GM12878 (cell line): ENCODE measurements around the gene UNC45A. TPM values are rescaled to one million over a fixed set of nuclear protein-coding genes. Genes with fewer than 3 reads are reported as not detected.

Experiments used
- HDAC6 ChIP-seq: fragments of 200-600 bp; sonication (generic); IDR thresholded peaks from one replicate; pipeline ENCODE4 v1.8.0; 2017; ENCODE audit warnings: antibody characterized with exemption; ENCODE audit not compliant: unreplicated experiment
- POLR2A ChIP-seq: IDR thresholded peaks from 2 replicates; pipeline ENCODE4 v1.6.1; 2011; ENCODE audit warnings: low read depth, mild to moderate bottlenecking, low read length
- REST ChIP-seq: IDR thresholded peaks from 2 replicates; pipeline ENCODE4 v1.6.1; 2012; ENCODE audit warnings: mild to moderate bottlenecking, low read depth, low read length
- polyA plus RNA-seq, 11 experiments: library from polyadenylated mRNA; depleted of rRNA in 4 of 11; unstranded in 6 of 11; stranded (reverse) in 5 of 11; fragments of >200 nt; fragmentation: Nextera tagmentation in 4 of 11; fragmentation: Illumina TruSeq in 1 of 11; extraction: Ambion mirVana in 4 of 11; extraction: Trizol in 1 of 11; gene quantifications; 1 replicate in 1 of 11; 2 replicates in 10 of 11; pipeline versions ENCODE4 v1.2.1 to v1.2.3, GENCODE V29; 2011 to 2016; ENCODE audit warnings: inconsistent platforms in 2 of 11, missing spikeins in 2 of 11, low read depth in 1 of 11
- total RNA-seq, 4 experiments: library from RNA; depleted of rRNA in 3 of 4; stranded (reverse); fragments of >200 nt in 3 of 4; fragmentation: Illumina TruSeq in 1 of 4; extraction: Trizol in 1 of 4; gene quantifications; 2 replicates each; pipeline versions ENCODE4 v1.2.1 to v1.2.3, GENCODE V29; 2013 to 2021
- TF ChIP-seq, protein P1 (sequence below): fragments of 450-650 bp; IDR thresholded peaks from 2 replicates; pipeline ENCODE4 v1.6.1; 2018; ENCODE audit warnings: borderline replicate concordance, mild to moderate bottlenecking; ENCODE audit not compliant: partially characterized antibody

The UNC45A gene
- total and polyA plus RNA-seq, 10 of the 15 experiments (the other 5 are each of a cell fraction or from before 2014, with no cell fraction given): 10.3 to 57.8 (median 40.5) TPM

GRCh38 chr15:90954712-90955623 is 19.9 kb downstream of the UNC45A start, which contains the start of gene RCCD1 (continued):
- TF ChIP-seq REST (no peak), POLR2A (peak; percentile 93), HDAC6 (no peak)
- TF ChIP-seq, protein P1, sequence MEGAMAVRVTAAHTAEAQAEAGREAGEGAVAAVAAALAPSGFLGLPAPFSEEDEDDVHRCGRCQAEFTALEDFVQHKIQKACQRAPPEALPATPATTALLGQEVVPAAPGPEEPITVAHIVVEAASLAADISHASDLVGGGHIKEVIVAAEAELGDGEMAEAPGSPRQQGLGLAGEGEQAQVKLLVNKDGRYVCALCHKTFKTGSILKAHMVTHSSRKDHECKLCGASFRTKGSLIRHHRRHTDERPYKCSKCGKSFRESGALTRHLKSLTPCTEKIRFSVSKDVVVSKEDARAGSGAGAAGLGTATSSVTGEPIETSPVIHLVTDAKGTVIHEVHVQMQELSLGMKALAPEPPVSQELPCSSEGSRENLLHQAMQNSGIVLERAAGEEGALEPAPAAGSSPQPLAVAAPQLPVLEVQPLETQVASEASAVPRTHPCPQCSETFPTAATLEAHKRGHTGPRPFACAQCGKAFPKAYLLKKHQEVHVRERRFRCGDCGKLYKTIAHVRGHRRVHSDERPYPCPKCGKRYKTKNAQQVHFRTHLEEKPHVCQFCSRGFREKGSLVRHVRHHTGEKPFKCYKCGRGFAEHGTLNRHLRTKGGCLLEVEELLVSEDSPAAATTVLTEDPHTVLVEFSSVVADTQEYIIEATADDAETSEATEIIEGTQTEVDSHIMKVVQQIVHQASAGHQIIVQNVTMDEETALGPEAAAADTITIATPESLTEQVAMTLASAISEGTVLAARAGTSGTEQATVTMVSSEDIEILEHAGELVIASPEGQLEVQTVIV: peak; percentile 58
